8988T (cell line): ENCODE data around the gene PPIC.

Experiments used
- DNase-seq: peaks from one replicate; pipeline ENCODE4 v3.0.0; 2011

The PPIC gene

DNA sequence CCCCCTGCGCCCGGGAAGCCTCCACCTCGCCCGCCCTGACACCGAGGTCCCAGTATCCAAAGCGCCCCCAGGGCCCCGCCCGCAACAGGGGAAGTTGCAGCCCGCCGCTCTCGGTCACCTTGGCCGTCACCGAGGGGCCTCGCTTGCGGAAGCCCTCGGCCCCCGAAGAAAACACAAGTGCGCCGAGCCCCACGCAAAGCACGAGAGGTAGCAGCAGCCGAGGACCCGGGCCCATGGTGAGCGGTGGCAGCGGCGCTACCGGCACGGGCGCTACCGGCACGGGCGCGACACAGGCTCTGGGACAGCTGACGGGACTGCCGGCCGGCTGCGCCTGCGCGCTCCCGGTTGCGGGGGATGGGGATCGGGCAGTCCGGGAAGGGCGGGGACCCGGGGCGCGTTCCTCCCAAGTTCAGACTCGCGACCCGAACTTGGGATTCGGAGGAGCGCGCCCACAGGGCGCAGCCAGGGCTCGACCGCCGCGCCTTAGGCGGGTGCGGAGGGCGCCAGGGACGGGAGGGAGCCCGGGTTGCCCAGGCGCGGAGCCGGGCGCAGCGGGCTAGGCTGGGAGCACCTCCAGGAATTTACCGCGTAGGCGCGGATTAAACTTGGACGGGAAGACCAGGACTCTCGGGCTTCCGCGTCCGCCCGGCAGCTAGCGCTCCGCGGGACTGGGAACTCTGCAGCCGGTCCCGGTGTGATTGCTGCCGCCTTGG lies at the start of gene PPIC:
Gene PPIC, minus strand, starts transcription at position 335 of the 713 bp plus-strand sequence. Its CDS starts 100 bp downstream, at position 235.
- DNase-seq: peak; percentile 76

DNA sequence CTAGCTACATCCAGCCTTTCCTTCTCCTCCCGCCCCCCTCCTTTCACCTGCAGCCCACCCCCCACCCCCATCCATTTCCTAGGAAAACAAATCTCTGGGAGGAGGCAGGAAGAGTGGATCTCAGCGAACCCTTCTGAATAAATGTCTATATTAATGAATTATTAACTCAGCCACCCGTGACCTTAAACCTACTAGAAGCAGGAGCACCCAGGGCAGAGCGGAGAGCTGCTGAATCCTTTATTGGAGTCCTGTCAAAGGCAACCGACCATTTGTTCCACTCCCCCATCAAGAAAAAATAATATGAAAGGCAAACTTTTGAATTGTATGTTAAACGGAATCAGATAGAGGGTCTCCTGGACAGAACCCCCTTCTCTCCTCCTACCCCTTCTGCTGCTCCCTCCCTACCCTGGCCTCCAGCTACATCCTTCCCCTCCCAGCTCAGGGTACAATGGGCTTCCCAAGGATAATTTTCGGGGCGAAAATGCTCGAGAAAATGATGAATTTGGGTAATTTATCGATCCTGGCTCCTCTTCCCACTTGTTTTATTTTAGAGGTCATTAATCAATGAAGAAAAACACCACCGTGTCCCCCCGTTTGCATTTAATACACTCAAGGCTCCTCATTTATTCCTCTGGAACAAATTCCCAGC lies 49.2 kb upstream of the PPIC start:
- DNase-seq: no peak

GRCh38 chr5:123084730-123085605 lies 48.4 kb upstream of the PPIC start:
- DNase-seq: no peak

DNA sequence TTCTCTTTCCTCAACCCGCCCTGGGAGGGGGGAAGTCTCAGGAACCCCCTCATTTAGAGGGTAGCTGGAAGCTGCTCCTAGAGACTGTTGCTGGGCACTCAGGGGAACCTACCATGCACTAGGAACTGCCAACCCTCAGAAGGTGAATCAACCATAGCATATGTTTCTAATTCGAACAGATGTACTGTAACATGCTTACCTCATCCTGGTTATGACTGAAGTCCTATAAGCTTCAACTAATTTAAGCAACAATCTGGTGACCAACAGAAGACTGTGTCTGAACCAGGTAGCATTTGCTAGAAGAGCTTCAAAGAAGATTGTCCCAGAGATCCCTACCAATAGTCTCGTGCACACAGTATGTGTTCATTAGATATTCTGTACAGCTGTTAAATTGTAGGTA lies 46.8 kb upstream of the PPIC start:
- DNase-seq: no peak

DNA sequence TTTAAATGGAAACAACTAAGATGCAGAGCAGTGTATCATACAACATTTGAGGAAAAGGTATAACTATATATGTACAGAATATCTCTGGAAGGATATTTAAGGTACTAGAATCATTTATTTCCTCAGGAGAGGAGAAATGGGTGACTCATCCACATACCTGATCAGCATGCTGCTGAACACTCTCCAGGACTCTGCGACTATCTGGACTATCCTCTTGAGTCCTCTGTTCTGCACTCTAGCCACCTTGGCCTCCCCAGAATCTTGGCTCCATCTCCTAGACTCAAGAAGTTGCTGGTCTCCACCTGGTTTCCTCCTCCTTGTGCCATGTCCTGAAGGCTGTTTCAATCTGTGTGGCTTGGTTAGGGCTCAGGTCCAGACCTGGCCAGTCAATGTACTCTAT lies 43.7 kb upstream of the PPIC start:
- no peak for DNase-seq

DNA sequence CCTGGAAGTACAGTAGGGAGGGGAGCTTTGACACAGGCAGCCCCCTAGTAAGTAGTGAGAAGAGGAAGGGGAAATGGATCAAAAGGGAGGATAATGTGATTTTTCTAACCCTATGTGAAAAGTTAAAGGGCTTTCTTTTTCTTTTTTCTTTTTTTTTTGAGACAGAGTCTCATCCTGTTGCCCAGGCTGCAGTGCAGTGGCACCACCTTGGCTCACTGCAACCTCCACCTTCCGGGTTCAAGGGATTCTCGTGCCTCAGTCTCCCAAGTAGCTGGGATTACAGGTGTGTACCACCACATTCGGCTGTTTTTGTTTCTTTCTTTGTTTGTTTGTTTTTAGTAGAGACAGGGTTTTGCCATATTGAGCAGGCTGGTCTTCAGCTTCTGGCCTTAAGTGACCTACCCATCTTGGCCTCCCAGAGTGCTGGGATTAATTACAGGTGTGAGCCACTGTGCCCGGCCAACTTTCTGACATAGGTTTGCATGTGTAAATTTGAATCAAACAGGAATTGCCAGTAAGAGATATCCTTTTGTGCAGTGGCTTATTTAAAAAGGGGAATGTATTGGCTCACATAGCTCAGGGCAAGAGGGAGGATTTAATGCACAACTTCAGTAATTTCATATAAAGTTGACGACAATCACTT lies 39.1 kb upstream of the PPIC start:
- DNase-seq: no peak

DNA sequence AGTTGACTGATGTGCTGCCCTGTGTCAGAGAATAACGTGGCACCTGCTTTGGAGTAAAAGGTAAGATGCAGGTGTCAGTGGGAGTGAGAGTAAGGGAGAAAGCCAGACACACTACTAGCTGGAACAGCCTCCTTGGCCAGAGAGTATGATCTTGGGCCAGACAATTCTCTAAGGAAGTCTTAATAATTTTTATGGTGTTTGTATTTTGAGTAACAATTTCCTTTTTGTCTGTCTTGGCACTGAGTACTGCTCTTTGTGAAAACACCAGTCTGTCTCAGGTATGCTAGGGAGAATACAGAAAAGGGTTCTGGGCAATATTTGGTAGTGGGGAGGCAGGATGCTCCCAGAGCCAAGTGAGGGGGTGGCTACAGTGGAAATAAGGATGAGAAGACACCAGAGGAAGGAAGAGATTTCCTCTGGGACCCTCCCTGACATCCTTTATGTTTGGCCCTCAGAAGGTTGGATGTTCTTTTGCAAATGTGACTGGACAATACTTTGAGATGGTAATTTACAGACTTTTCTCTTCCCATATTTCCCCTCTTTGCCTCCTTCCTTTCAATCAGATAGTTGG lies 31.9 kb upstream of the PPIC start:
- DNase-seq: no peak

GRCh38 chr5:123066016-123066415 lies 29.5 kb upstream of the PPIC start:
- no peak for DNase-seq

GRCh38 chr5:123059455-123059854 lies 22.9 kb upstream of the PPIC start:
- no peak for DNase-seq

GRCh38 chr5:123051206-123051605 lies 14.7 kb upstream of the PPIC start:
- DNase-seq: no peak

DNA sequence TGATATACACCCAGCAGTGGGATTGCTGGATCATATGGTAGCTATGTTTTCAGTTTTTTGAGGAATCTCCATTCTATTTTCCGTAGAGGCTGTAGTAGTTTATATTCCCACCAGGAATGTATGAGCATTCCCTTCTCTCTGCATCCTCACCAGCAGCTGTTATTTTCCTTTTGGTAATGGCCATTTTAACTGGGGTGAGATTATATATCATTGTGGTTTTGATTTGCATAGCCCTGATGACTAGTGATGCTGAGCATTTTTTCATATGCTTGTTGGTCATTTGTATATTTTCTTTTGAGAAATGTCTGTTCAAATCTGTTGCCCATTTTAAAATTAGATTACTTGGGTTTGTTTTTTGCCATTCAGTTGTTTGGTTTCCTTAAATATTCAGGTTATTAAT lies 11.2 kb upstream of the PPIC start:
- no peak for DNase-seq

DNA sequence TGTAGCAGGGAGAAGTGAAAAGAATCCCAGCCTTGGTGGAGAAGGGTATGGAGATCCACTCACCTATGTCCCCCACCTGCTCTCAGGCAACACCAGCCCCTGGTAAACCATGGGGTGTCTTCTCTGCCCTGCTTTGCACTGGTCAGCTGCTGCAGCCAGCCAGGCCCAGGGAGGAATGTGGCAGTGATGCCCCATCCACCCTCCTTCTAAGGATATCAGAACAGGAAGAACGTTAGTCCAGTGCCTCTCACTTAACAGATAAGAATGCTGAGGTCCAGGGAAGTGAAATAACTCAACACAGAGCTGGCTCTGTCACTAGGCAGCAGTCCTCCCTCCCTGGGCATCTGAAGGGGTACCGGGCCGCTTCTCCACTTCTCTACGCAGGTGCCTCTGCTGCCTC lies 9.7 kb upstream of the PPIC start:
- no peak for DNase-seq

- no peak for DNase-seq
These were observed 8.5 kb upstream of the PPIC start for GRCh38 chr5:123044926-123045617.

- DNase-seq: no peak
These were observed 3.1 kb upstream of the PPIC start for GRCh38 chr5:123039673-123040072.

- DNase-seq: no peak
These were observed 536 bp upstream of the PPIC start for GRCh38 chr5:123037104-123037418.

DNA sequence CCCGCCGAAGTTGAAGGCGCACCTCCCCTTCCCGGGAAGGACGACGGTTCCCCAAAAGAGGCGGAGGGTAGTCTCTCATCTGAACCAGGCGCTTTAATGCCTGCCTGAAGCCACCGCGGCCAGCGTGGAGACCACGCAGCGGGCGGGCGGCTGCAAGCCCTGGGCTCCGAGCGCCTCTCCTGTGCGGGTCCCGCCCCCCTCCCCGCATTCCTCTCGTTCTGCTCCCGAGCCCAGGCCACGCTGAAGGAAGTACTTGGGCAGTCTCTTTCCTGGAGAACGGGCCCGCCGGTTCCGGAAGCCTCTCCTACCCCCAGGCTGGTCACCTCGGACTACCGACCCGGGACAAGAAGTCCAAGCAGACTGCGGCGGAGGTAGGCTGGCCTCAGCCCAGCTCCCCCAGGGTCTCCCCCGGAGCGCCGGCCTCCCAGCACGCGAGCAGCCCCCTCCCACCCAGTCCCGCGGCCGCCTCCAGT lies 571 bp downstream of the PPIC start:
- DNase-seq: peak; percentile 33

DNA sequence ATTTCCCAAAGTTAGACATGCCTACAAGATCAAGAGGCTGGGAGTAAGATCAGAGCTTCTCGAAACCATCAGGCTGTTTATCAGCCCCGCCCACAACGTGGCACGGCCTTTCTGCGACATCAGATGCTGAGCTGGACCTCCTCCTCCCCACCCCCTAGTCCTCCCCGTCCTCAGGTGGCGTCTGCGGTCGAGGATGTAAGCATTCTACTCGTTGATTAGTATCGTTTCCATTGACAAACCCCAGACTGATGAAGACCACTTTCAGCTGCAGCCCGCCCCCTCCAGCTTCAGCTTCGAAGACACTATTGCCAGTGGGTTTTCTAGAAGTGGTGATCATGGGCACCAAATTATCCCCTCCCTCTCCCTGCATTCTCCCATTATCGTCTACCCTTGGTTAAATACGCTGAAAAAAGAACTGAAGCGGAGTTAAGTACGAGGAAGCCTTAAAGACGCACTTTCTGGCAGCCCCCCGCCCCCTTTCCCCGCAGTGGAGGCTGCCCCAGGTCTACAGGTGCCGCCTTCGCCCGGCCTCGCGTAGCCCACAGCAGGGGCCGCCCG lies 1.1 kb downstream of the PPIC start:
- peak; percentile 53 for DNase-seq

DNA sequence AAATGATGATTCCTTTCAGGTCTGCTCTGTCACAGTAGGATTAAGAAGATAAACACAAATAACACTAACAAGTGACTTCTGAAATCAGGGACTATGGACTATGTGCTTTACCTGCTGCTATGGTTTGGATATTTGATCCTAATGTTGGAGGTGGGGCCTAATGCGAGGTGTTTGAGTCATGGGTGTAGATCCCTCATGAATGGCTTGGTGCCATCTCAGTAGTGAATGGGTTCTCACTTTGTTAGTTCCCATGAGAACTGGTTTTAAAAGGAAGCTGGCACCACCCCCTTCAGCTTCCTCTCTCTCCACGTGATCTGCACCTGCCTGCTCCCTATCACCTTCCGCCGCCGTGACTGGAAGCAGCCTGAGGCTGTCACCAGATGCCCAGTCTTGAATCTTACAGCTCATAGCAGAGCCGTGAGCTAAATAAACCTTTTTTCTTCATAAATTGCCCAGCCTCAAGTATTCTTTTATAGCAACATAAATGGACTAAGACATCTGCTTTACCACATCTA lies 3.3 kb downstream of the PPIC start:
- no peak for DNase-seq

DNA sequence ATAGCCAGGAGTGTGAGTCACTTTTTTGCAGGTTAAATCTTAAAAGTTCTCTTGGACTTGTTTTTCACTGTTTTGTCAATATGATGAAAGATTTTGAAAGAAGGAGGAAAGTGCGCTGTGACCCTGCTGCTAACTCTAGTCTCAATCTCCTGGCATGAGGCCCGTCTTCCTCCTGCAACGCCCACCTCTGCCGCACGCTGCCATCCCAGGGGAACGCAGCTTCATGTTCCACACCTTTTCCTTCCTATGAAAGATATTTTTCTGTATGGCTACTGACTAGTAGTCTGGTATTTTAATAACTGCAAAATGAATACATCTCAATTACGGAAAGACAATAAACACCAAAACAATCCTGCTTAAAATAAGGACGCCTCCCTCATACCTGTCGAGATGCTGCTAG lies 8.3 kb downstream of the PPIC start:
- DNase-seq: no peak

DNA sequence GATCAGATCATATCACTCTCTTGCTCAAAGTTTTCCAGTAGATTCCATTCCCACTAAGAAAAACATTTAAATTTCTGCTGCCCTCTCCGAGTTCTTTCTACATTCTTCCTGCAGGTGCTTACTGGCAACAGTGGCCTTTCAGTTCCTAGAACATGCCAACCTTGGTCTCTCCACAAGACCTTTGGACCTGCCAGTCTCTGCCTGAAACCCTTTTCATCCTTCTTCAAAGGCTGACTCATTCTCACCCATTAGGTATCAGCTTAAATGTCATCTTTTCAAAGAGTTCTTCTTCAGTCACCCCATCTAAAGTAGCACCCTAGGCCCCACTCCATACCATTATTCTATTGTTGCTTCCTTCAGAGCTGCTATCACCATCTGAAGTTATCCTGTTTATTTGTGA lies 21.8 kb downstream of the PPIC start:
- DNase-seq: no peak

DNA sequence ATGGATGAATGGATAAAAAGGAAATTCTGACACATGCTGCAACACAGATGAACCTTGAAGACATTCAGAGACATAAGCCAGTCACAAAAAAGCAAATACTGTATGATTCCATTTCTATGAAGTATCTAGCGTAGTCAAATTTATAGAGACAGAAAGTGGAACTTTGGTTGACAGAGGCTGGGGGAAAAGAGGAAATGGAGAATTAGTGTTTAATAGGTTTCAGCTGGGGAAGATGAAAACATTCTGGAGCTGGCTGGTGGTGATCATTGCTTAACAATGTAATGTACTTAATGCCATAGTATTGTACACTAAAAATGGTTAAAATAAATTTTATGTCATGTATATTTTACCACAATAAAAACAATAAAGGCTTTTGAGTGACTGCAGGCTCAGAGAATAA lies 24.2 kb downstream of the PPIC start:
- DNase-seq: no peak

DNA sequence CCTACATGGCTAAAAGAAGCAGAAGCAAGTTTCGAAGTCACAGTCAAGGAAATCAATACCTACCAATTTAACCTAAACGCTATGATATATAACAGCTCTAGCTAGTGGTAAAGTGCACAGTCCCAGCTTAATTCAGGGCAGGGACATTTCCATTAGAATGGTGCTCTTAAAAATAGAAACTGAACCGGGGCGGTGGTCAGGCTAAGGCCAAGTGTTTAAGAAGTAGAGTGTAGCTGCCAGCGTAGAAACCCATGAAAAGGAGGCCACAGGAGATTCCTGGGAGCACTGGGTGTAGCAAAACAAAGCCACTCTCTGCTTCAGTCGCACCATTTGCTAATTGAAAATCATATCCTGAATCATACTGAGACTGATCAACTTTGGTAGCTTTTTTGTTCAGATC lies 28.8 kb downstream of the PPIC start:
- no peak for DNase-seq
